HG03159 (cell line): ENCODE results near the gene PTPRN2.

Experiments
- ATAC-seq: cut with Tn5 transposase; IDR thresholded peaks from one replicate; pipeline ENCODE4 v1.9.1; 2021; ENCODE audit warnings: mild to moderate bottlenecking, moderate library complexity; ENCODE audit not compliant: unreplicated experiment

Gene PTPRN2

DNA sequence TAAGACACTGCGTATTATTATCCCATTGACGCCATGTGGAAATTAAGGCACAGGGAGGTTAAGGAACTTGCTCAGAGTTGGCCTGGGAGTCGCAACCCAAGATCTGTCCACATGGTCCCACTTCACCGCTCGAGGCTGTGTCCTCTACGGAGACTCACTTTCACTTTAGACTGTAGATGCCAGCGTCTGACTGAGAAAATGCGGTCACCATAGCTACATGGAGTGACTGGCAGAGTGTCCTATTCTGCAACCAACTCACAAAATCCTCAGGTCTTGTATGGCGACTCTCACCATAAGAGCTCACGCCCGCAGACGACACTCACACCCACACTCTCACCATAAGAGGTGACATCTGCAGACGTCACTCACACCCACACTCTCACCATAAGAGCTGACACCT lies 257.9 kb downstream of the PTPRN2 start:
- no peak for ATAC-seq

DNA sequence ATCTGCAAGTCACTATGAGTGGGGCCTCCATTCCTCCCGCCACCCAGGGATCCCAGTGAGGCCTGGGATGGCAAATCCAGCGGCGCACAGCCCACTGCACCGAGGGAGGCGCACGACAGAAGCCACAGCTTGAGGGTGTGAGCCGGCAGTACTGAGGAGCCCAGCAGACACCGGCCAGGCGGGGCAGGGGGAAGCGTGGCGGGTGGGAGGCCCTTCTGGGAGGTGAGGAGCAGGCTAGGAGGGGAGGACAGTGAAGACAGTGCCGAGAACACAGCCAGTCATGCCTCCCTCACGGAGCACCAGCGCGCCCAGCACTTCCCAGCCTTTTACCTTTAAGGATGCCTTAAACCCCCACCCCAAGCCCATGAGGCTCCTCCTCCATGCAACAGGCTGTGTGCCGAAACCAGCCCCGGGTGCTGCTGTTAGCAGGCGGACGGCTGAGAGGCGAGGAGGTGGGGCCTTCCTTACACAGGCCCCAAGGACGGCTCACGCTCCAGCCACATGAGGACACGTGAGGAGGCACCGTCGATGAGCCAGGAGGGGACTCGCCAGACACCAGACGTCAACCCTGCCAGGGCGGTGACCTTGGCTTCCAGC lies 258.5 kb downstream of the PTPRN2 start:
- no peak for ATAC-seq

DNA sequence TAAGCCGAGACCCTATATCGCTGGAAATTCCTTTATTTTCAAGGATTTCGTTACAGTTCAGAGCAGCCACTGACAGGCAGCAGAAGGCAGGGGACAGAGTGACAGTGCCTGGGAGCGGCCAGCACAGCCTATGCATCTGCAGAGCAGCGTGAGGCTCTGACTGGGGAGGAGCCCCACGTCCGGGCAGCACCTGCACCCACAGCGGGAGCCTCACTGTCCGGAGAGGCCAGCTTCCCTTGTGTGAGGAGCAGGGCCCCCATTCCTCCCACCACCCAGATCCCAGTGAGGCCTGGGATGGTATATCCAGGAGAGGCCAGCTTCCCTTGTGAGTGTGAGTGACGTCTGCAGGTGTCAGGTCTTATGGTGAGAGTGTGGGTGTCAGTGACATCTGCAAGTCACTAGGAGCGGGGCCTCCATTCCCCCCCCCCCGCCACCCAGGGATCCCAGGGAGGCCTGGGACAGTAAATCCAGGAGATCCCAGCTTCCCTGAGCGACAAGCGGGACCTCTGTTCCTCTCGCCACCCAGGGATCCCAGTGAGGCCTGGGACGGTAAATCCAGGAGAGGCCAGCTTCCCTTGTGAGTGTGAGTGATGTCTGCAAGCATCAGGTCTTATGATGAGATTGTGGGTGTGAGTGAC lies 259.1 kb downstream of the PTPRN2 start:
- no peak for ATAC-seq

DNA sequence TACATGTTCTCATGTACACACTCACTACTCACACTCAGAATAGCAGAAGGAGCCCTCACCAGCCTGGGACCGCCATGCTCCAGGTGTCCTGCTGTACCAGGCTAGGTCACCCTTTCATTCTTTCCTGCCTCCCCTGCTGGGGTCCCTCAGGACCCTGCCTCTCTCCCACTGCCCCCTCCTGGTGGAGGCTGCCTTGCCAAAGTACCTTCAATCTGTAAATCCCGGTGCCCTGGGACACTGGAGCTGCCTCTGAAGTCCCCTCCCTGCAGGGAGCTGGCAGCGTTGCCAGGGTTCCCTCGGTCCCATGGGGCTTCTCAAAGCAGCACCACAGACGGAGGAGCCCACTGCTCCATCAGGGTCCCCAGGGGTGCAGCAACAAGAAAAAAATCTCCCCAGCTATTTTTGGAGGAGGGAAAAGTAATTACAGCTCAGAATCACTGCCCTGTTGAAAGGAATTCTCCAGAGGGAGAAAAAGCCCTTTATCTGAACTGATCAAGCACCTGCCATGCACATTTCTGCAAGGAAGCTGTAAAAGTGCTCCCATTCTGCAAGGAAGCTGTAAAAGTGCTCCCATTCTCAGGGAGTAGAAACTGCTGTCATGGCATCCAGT lies 259.9 kb downstream of the PTPRN2 start:
- no peak for ATAC-seq

DNA sequence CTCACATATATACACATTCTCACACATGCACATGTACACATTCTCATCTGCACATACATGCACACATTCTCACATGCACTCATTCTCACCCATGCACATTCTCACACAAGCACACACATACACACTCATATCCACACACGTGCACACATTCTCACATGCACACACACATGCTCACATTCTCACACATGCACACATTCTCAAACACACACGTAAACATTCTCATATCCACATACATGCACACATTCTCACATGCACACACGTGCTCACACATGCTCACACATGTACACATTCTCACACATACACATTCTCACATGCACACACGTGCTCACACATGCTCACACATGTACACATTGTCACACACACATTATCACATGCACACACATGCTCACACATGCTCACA lies 260.6 kb downstream of the PTPRN2 start:
- no peak for ATAC-seq

DNA sequence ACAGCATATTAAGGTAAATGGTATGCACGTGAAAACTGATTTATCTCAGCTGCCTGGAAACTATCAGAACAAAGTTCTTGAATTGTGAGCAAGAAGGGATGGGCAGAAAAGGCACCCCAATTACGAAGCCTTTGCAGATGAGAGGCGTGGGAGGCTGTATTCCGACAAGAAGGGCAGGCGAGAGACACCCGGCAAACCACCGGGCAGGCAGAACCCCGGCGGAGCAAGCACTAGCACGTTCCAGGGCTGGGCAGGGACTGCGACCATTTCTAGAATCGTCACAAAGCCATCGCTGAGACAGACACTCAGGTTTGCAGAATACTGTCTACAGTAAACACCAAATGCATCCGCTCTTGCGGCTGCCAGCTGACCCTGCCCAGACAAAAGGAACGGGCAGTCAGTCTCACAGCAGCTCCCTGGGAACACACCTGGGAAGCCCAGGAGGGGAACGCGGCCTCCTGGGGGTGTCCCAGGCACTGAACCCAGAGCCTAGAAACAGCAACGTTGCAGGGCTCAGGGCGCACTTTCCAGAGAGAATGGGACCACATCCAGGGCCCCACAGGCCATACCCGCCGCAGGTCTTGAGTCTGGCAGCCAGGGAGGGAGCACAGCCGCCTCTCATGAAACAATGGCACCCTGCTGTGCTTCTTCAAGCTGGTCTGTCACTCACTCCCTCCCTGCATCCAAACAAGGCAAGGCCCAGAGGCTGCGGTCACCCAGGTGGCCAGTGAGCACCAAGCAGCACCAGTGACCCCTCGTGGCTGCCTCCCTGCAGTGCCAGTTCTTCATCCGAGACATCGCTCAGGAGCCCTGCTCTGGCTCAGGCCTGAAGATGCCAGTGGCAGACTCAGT lies 261.9 kb downstream of the PTPRN2 start:
- ATAC-seq = no peak

DNA sequence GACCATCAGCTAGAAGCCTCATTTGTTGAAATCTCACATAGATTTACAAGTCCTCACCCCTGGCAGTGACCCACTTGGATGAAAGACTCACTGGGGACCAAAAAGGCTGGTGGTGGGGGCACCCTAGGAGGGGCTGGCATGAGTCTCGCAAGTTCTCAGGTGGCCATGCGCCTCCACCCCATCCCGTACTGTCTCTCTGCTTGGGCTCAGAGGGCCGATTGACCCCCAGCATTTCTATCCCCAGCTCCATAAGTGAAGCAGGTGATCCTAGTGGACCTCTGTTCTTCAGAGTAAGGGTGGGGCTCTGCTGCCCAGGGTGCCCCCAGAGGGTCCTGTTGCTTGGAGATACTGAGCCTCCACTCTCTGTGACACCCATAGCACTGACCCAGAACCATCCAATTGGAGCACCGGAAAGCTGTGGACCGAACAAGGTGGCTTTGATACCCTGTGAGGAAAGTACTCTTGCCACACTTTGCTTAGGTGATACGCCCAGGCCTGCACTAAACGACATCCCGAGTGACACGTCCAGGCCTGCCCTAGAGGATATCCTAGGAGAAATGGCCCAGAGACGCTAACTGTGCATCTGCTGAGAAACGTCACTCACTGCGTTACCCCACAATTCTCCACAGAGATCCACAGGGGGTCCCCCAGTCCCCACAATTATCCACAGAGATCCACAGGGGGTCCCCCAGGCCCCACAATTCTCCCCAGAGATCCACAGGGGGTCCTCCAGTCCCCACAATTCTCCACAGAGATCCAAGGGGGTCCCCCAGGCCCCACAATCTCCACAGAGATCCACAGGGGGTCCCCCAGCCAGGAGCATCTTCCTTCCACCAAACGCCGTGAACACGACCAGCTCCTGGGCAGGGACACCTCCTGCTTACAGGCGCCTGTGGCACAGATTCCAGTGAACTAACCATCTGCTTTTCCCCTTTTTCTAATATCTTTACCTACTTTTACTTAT lies 262.9 kb downstream of the PTPRN2 start:
- ATAC-seq = no peak

DNA sequence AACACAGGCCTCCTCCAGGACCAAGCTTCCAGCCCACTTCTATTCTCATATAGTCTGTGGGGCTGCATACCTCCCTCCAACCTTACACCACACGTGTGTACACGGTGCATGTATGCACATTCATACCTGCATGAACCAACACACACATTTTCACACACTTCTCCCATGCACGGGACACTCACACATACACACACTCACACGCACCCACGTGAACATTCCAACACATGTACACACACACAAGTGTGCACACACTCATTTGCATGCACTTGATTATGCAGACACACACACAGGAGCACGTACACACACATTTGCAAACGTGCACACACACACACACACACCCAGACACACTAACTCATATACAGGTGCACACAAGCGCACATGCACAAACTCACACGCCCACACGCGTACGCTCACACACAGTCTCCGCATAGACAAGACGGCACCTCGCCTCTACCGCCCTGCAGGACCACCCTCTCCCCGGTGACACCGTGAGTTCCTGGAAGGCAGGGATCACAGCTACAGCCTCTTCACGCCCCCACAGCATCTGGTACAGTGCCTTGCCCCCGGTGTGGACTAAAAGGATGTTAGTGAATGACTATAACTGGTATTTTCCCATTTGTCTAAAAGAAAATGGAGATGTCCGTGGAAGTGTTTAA lies 263.8 kb downstream of the PTPRN2 start:
- no peak for ATAC-seq

DNA sequence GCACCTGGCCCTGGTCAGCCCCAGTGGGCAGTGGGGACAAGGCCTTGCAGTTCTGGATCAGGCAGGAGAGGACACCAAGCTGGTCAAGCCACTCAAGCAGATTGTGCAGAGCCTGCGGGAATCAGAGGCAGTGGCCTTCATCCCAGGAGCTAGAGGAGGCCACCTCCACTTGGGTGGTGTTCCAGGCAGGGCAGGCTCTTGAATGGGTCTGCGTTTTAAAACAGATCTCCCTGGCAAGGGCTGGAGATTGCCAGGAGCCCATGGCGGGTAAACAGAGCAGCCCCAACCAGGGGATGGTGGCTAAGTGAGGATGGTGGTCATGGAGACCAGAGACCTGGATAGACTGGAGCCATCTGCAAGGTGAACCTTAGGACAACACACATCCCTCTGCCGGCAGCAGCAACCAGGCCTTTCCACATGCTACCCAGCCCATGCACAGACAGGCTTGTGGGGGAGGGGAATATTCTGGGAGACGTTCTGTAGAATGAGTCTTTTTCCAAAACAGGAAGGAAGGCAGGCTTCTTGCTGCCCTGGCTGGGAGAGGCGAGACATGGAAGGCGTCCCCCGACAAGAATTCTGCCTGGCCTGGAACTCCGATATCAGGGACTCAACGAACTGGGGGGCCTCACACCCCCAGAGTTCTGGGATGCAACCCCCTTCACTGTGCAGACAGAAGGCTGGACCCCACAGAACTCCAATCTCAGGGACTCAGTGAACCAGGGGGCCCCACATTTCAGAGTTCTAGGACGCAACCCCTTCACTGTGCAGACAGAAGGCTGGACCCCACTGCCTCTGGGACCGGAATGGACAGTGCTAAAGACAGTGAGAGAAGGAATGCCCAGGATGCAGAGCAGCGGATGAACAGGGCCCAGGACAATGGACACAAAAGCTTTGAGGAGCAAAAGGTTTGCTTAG lies 264.8 kb downstream of the PTPRN2 start:
- ATAC-seq = no peak

DNA sequence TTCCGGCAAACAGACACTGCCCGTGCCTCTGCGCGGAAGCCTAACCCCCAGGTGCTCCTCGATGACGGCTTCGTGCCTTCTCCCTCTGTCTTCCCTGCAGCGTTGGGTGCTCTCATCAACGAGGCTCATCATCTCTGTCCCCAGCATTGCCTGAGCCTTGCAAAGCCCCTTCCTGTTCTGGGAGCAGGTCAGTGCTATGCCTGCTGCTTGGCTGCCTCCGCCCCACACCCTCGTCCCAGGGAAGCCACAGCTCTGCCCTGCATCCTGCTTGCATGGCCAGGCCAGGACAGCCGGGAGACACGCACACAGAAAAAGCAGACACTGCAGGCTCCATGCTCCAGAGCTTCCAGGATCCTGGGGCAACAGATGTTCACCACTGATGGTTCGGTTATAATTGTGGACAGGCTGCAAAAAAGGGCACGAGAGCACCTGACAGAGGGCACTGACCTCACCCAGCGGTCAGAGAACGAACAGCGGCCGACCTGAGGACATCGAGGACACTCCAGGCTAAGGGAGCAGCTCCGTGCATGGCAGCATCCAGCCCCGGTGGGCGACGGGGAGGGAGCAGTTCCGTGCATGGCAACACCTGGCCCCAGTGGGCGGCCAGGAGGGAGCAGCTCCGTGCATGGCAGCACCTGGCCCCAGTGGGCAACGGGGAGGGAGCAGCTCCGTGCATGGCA lies 265.5 kb downstream of the PTPRN2 start:
- no peak for ATAC-seq

DNA sequence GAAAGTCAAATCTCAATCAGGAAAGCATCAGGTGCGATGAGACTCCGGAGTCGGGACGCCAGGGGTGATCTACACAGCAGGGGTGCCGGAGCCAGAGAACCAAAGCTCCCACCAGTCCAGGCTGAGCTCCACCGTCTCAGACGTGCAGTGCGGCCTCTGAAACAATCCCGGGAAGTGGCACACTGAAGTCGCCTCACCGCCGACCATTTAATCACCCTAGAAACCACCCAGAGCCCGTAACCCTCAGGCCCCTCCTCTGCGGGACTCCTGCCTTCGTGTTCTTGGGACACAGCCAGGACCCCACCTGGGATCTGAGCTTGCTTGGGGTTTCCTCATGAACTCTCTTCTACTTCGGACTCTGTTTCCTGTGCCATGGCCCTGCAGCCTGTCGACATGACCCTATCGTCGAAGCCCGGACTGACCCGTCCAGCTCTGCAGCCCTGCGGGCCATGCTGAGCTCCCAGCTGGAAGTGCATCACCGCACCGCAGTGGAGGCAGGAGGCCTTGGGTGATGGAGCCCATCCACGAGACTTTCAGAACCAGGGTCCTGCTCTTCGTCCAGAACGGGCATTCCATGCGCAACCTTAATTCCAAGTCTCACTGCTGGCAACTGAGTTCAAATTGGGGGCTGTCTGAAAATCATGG lies 266.4 kb downstream of the PTPRN2 start:
- ATAC-seq = no peak

DNA sequence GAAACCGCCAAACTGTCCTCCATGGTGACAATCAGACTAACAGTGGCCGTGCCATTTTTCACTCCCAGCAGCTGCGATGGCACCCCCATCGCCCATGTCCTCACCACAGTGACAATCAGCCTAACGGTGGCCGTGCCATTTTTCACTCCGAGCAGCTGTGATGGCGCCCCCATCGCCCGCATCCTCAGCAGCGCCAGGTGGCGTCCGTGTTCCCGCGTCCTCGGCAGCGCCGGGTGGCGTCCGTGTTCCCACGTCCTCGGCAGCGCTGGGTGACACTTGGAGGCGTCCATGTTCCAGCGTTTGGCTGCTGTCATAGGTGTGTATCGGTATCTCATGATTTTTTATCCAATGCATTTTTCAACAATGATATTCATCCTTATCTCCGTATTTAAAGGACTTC lies 267.3 kb downstream of the PTPRN2 start:
- no peak for ATAC-seq

DNA sequence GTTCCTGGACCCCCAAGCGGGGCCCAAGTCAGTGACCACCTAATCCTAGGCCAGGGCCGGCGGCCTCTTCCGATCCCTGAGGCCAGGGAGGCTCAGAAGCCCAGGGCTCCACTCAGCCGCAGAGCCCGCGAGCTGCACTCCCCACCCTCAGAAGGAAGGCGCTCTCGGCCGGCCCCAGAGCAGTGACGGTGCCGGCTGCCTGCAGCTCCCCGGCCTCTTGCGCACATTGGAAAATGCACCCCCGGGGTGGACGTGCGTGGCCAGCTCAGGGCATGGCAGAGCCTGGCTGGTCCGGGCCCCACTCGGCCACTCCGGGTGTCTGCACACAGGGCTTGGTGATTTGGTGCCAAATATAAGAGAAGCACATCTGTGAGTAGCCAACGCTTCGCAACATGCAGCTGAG lies 269.1 kb downstream of the PTPRN2 start:
- no peak for ATAC-seq

DNA sequence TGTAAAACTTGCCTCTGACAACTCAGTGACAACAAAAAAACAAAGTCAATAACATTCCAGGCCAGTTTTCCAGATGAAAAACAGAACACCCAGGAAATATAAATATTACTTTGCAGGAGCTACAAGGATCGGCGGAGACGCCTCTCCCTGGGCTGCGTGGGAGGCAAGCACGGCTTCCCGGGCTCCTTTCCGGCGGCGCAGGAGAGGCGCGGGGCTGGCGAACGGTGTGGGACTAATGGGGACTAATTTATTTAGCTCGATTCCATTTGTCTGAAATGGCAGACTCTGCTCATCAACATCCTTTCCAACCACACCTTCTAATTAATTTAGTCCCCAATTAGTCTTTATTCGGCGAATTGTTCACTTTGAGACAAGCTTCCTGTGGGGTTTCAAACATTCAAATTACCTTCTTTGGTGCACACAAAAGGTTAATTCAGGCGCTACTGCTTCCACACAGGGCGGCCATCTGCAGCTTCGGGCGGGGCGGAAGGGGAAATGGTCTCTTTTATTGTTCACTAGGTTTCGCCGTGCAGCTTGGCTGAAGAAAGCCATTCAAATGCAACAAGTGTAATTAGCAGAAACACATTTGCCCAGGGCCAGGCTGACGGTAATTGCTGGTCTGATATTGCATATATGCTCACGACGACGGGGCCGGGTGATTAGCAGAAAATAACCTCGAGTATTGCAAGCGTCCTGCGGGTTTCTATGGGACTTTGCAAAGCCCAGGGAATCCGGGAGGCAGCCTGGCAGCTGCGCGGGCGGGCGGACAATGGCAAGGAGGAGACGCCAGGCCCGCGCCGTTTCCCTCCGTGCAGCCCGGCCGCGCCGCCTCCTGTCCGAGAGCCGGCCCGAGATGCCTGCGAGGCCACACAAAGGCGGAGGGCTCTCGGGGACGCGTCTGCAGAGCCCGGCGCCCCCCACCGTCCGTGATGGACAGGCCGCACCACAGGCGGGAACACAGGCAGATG lies 270.1 kb downstream of the PTPRN2 start:
- ATAC-seq = no peak

DNA sequence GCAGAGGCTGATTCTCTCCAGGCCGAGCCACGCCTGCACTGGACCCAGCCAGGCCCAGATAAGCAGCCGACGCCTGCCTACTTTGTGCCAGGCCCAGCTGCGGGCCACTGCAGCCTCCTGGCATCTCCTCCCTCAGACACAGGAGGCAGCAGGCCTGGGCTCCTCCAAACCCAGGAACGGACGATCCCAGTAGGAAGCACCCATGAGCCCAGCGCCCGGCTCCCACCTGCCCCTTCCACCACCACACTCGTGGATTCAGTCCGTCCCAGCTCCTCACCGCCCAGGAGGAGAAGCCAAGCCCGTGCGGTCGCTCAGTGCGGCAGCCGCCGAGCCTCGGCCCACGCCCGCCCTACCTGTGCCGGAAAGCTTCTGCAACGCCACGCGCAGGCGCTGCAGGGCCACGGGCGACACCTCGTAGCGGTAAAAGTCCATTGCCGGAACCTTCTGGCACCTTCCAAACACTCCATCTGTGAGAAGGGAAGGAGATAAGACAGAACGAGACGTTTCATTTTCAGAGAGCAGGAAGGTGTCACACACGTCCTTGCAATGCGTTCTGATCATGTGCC lies 271.1 kb downstream of the PTPRN2 start:
- no peak for ATAC-seq

DNA sequence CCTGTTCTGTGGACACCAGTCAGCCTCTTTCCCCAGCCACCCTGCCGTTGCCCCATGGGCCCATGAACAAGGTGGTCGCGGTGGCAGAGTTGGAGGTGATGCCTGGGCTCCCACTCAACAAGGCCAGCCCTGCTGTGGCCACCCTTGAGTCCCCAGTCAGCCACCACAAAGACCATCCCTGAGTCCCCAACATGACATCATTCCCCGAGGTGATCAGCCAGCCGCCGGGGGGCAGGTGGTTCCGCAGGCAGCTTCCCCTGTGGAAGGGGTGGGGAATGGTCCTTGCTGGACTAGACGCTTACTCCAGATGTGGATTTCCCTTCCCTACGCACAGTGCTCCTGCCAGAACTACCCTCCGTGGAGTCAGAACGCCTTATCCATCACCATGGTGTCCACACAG lies 271.7 kb downstream of the PTPRN2 start:
- no peak for ATAC-seq
